NB4 (cell line): Measurements from ENCODE around the gene TMPRSS11E.
"Not testable (repeated sequence)": the region's sequence is repeated elsewhere in the genome, so short reads cannot be mapped to it uniquely, and the experiment has no call there.

Experiments used
- DNase-seq: peaks from one replicate; pipeline ENCODE4 v3.0.0; 2010; ENCODE audit warnings: low read depth
- H3K4me3 ChIP-seq: one replicate; pipeline ENCODE4 v1.5.1; 2011; ENCODE audit warnings: mild to moderate bottlenecking, low read depth, low read length, moderate library complexity
- CTCF ChIP-seq: IDR thresholded peaks from one replicate; pipeline ENCODE4 v1.5.1; 2012; ENCODE audit warnings: low read depth, low read length
- MYC ChIP-seq: IDR thresholded peaks from 2 replicates; pipeline ENCODE4 v1.6.1; 2011; ENCODE audit warnings: low read depth, low read length
- POLR2A ChIP-seq: IDR thresholded peaks from 2 replicates; pipeline ENCODE4 v1.6.1; 2011; ENCODE audit warnings: mild to moderate bottlenecking; ENCODE audit not compliant: insufficient read length; ENCODE audit errors: extremely low read depth
- TF ChIP-seq, protein P1 (sequence below): IDR thresholded peaks from 2 replicates; pipeline ENCODE4 v1.6.1; 2011; ENCODE audit warnings: low read depth, low read length

The TMPRSS11E gene

GRCh38 chr4:68535974-68536373 lies 88.7 kb downstream of the TMPRSS11E start:
- no peak for DNase-seq
- H3K4me3 ChIP-seq = no peak overlapping the region
- TF ChIP-seq, protein P1, sequence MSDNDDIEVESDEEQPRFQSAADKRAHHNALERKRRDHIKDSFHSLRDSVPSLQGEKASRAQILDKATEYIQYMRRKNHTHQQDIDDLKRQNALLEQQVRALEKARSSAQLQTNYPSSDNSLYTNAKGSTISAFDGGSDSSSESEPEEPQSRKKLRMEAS = no peak
- TF ChIP-seq MYC (no peak), CTCF (no peak), POLR2A (no peak)

- no peak for DNase-seq
- TF ChIP-seq MYC (no peak), CTCF (no peak), POLR2A (no peak)
- H3K4me3 ChIP-seq = no peak overlapping the region
Observed at GRCh38 chr4:68536375-68536774, 89.1 kb downstream of the TMPRSS11E start.

- not testable (repeated sequence) for H3K4me3 ChIP-seq, DNase-seq
Observed at GRCh38 chr4:68542742-68543141, 95.5 kb downstream of the TMPRSS11E start.
